Thyroid gland (tissue), 4 donors: ENCODE data around the gene PROC. TPM values are rescaled to one million over a fixed set of nuclear protein-coding genes. Genes with fewer than 3 reads are reported as not detected.

ENCODE experiments used
- DNase-seq, 2 donors: peaks; one replicate each; pipeline ENCODE4 v3.0.0-alpha.2; 2019
- H3K27ac ChIP-seq, 3 donors: fragments of 200-600 bp; sonication (generic); 1 replicate in 2 of 3; 2 replicates in 1 of 3; pipeline ENCODE4 v1.5.1; 2016 to 2019; ENCODE audit warnings: mild to moderate bottlenecking in 1 of 3, moderate library complexity in 1 of 3
- H3K27me3 ChIP-seq: fragments of 200-600 bp; sonication (generic); one replicate; pipeline ENCODE4 v1.5.1; 2019
- H3K36me3 ChIP-seq, 2 donors: fragments of 200-600 bp; sonication (generic); one replicate each; pipeline ENCODE4 v1.5.1; 2016 to 2019
- H3K4me1 ChIP-seq, 2 donors: fragments of 200-600 bp; sonication (generic); one replicate each; pipeline ENCODE4 v1.5.1; 2017 to 2019
- H3K4me3 ChIP-seq, 3 donors: fragments of 200-600 bp; sonication (generic); replicated peaks in 1 of 3; 1 replicate in 2 of 3; 2 replicates in 1 of 3; pipeline ENCODE4 v1.5.1; 2016; ENCODE audit warnings: mild to moderate bottlenecking in 1 of 3
- H3K9me3 ChIP-seq: fragments of 200-600 bp; sonication (generic); one replicate; pipeline ENCODE4 v1.5.1; 2017
- CTCF ChIP-seq, 6 experiments: fragments of 200-600 bp in 3 of 6; fragments of 450-650 bp in 3 of 6; sonication (generic) in 3 of 6; IDR thresholded peaks; one replicate each; pipeline ENCODE4 v1.5.1; 2016 to 2019; ENCODE audit warnings: antibody characterized with exemption in 6 of 6, mild to moderate bottlenecking in 2 of 6, inconsistent platforms in 1 of 6, moderate library complexity in 1 of 6
- POLR2A ChIP-seq, 2 donors: fragments of 450-650 bp; IDR thresholded peaks; one replicate each; pipeline ENCODE4 v1.6.1; 2017; ENCODE audit warnings: antibody characterized with exemption in 2 of 2, mild to moderate bottlenecking in 2 of 2, moderate library complexity in 1 of 2
- WGBS, 2 donors: methylation state at CpG; one replicate each; pipeline ENCODE4 v1.1.5; 2017; 5-methylcytosine and 5-hydroxymethylcytosine counted together
- intact Hi-C: fragments of 100-400 bp; cut with DNase I; formaldehyde crosslinking; loops from one replicate; pipeline ENCODE4 v1.15.1; 2023
- total RNA-seq, 4 donors: library from RNA; depleted of rRNA; stranded (reverse); fragments of >200 nt; gene quantifications; one replicate each; pipeline ENCODE4 v1.2.3, GENCODE V29; 2016

PROC gene
- total RNA-seq, 4 donors from 2014 or later: not detected

GRCh38 chr2:127419112-127419430 is 844 bp downstream of the PROC start:
- no peaks in the 10 kb centered on the region for H3K27me3 ChIP-seq
- H3K27ac ChIP-seq: no peak overlapping the region
- H3K4me3 ChIP-seq: no peak overlapping the region
- DNase-seq: no peak
- WGBS, 2 donors: 92 to 93% methylated on average over 4 of the region's 4 CpGs
- peaks cover 28 to 34% of the 10 kb centered on the region in 2 donors for H3K4me1 ChIP-seq
- H3K9me3 ChIP-seq: no peaks in the 10 kb centered on the region
- no peaks in the 10 kb centered on the region for H3K36me3 ChIP-seq
- TF ChIP-seq CTCF (IDR thresholded peaks at IDR 0.05) (no peak), POLR2A (IDR thresholded peaks at IDR 0.05) (no peak)
- intact Hi-C loops: no loop called here

- Histone ChIP-seq H3K4me1 (peaks cover 26 to 34% of the 10 kb centered on the region in 2 donors), H3K36me3 (no peaks in the 10 kb centered on the region), H3K9me3 (no peaks in the 10 kb centered on the region), H3K27me3 (no peaks in the 10 kb centered on the region), H3K27ac (no peak overlapping the region), H3K4me3 (no peak overlapping the region)
- WGBS, 2 donors: 71 to 83% methylated on average over 7 to 12 of the region's 15 CpGs
- TF ChIP-seq POLR2A (IDR thresholded peaks at IDR 0.05) (no peak), CTCF (IDR thresholded peaks at IDR 0.05) (no peak)
- no peak for DNase-seq
- intact Hi-C loops: loop anchor here (5.0 kb wide), 1 partner anchor 87 kb away; no protein-coding TSS in a partner anchor
These were observed 1.3 kb downstream of the PROC start for GRCh38 chr2:127419448-127420038.

GRCh38 chr2:127420039-127420864 is 2.0 kb downstream of the PROC start:
- intact Hi-C loops: loop anchor here (5.0 kb wide), 1 partner anchor 88 kb away; no protein-coding TSS in a partner anchor
- peaks cover 21 to 28% of the 10 kb centered on the region in 2 donors for H3K4me1 ChIP-seq
- H3K27ac ChIP-seq: no peak overlapping the region
- DNase-seq: no peak
- TF ChIP-seq CTCF (IDR thresholded peaks at IDR 0.05) (no peak), POLR2A (IDR thresholded peaks at IDR 0.05) (no peak)
- H3K4me3 ChIP-seq: no peak overlapping the region
- no peaks in the 10 kb centered on the region for H3K27me3 ChIP-seq
- H3K9me3 ChIP-seq: no peaks in the 10 kb centered on the region
- H3K36me3 ChIP-seq: no peaks in the 10 kb centered on the region
- 56 to 71% methylated on average over 8 of the region's 8 CpGs for WGBS, 2 donors

GRCh38 chr2:127421116-127421800 is 3.0 kb downstream of the PROC start:
- DNase-seq: no peak
- WGBS, 2 donors: 87 to 91% methylated on average over 14 to 15 of the region's 15 CpGs
- peaks cover 11 to 18% of the 10 kb centered on the region in 2 donors for H3K4me1 ChIP-seq
- no peak overlapping the region for H3K27ac ChIP-seq
- H3K36me3 ChIP-seq: no peaks in the 10 kb centered on the region
- H3K9me3 ChIP-seq: no peaks in the 10 kb centered on the region
- intact Hi-C loops: loop anchor here (5.0 kb wide), 1 partner anchor 89 kb away; no protein-coding TSS in a partner anchor
- H3K4me3 ChIP-seq: no peak overlapping the region
- no peaks in the 10 kb centered on the region for H3K27me3 ChIP-seq
- TF ChIP-seq CTCF (IDR thresholded peaks at IDR 0.05): no peak
- TF ChIP-seq POLR2A (IDR thresholded peaks at IDR 0.05): no peak
